Keratinocyte (primary cell): ENCODE results near the gene PICALM. TPM values are rescaled to one million over a fixed set of nuclear protein-coding genes. Genes with fewer than 3 reads are reported as not detected.
"Not testable (repeated sequence)": the region's sequence is repeated elsewhere in the genome, so short reads cannot be mapped to it uniquely, and the experiment has no call there.

Source experiments
- DNase-seq: peaks from one replicate; pipeline ENCODE4 v3.0.0-alpha.2; 2011; ENCODE audit warnings: low read depth, missing footprints, low spot score
- FAIRE-seq: peaks from 2 replicates; lab custom pipeline; 2011; peaks lifted over from hg19 to GRCh38; lab: Jason Lieb, UNC
- H2AFZ ChIP-seq: 2 replicates; pipeline ENCODE4 v1.6.0; 2012; ENCODE audit warnings: low read length, control low read depth, inconsistent platforms; ENCODE audit not compliant: control insufficient read depth
- H3K27ac ChIP-seq: 2 replicates; pipeline ENCODE4 v1.5.1; 2011; ENCODE audit warnings: low read length; ENCODE audit not compliant: control insufficient read depth, insufficient read depth
- H3K27me3 ChIP-seq: 3 replicates; pipeline ENCODE4 v1.6.0; 2011; ENCODE audit warnings: low read length; ENCODE audit not compliant: control insufficient read depth, insufficient read depth; ENCODE audit errors: extremely low read depth
- H3K36me3 ChIP-seq, 2 experiments: 2 replicates in 1 of 2; 3 replicates in 1 of 2; pipeline ENCODE4 v1.5.1; 2011; ENCODE audit warnings: low read length in 2 of 2, mild to moderate bottlenecking in 1 of 2; ENCODE audit not compliant: control insufficient read depth in 2 of 2, insufficient read depth in 2 of 2; ENCODE audit errors: extremely low read depth in 1 of 2
- H3K4me1 ChIP-seq: 3 replicates; pipeline ENCODE4 v1.5.1; 2011; ENCODE audit warnings: low read length; ENCODE audit not compliant: control insufficient read depth, insufficient read depth; ENCODE audit errors: extremely low read depth
- H3K4me2 ChIP-seq: 3 replicates; pipeline ENCODE4 v1.6.0; 2011; ENCODE audit warnings: low read depth, low read length; ENCODE audit not compliant: control insufficient read depth, insufficient read depth; ENCODE audit errors: extremely low read depth
- H3K4me3 ChIP-seq, 3 experiments: fragments of 200-600 bp in 1 of 3; sonication (generic) in 1 of 3; 2 replicates in 2 of 3; 3 replicates in 1 of 3; pipeline ENCODE4 v1.5.1; 2011 to 2016; ENCODE audit warnings: low read length in 3 of 3, mild to moderate bottlenecking in 3 of 3, control low read depth in 2 of 3, inconsistent platforms in 1 of 3, low read depth in 1 of 3, mixed read lengths in 1 of 3, mixed run types in 1 of 3, moderate library complexity in 1 of 3; ENCODE audit not compliant: control insufficient read depth in 2 of 3, insufficient read depth in 2 of 3; ENCODE audit errors: extremely low read depth in 1 of 3
- H3K79me2 ChIP-seq: 2 replicates; pipeline ENCODE4 v1.6.0; 2012; ENCODE audit warnings: low read length; ENCODE audit not compliant: control insufficient read depth, insufficient read depth
- H3K9ac ChIP-seq: 3 replicates; pipeline ENCODE4 v1.6.0; 2011; ENCODE audit warnings: low read length; ENCODE audit not compliant: control insufficient read depth, insufficient read depth; ENCODE audit errors: extremely low read depth
- H3K9me1 ChIP-seq: 3 replicates; pipeline ENCODE4 v1.6.0; 2011; ENCODE audit warnings: low read length; ENCODE audit not compliant: control insufficient read depth, insufficient read depth; ENCODE audit errors: extremely low read depth
- H3K9me3 ChIP-seq: 2 replicates; pipeline ENCODE4 v1.5.1; 2012; ENCODE audit warnings: low read depth, low read length; ENCODE audit not compliant: control insufficient read depth
- H4K20me1 ChIP-seq: 3 replicates; pipeline ENCODE4 v1.6.0; 2011; ENCODE audit warnings: low read length; ENCODE audit not compliant: control insufficient read depth, insufficient read depth; ENCODE audit errors: extremely low read depth
- EZH2 ChIP-seq: IDR thresholded peaks from one replicate; pipeline ENCODE4 v1.6.1; 2012; ENCODE audit warnings: inconsistent platforms, mild to moderate bottlenecking, low read length, moderate library complexity
- dilution Hi-C: fragments of 300-500 bp; cut with MboI; formaldehyde crosslinking; loops from one replicate; pipeline ENCODE4 v1.7.0; 2020; ENCODE audit warnings: low sequenced_read_pairs; ENCODE audit not compliant: extremely low pct_ligation_motif_present
- polyA plus RNA-seq, 5 experiments: library from polyadenylated mRNA; depleted of rRNA in 3 of 5; stranded (reverse) in 3 of 5; stranded (forward) in 1 of 5; unstranded in 1 of 5; fragments of >200 nt; gene quantifications; 1 replicate in 1 of 5; 2 replicates in 3 of 5; 3 replicates in 1 of 5; pipeline versions ENCODE4 v1.2.1 to v1.2.3, GENCODE V29; 2011 to 2012; ENCODE audit warnings: missing spikeins in 2 of 5, low read depth in 1 of 5, low replicate concordance in 1 of 5
- TF ChIP-seq, protein P1 (sequence below), 3 experiments: IDR thresholded peaks in 1 of 3; conservative IDR thresholded peaks in 1 of 3; optimal IDR thresholded peaks in 1 of 3; 2 replicates in 2 of 3; 3 replicates in 1 of 3; pipeline versions ENCODE3 to v1.5.1; 2011; ENCODE audit warnings: low read length in 3 of 3, mild to moderate bottlenecking in 3 of 3, moderate library complexity in 2 of 3, control low read depth in 1 of 3, inconsistent platforms in 1 of 3; ENCODE audit not compliant: insufficient read depth in 2 of 3; ENCODE audit errors: extremely low read depth in 1 of 3

Gene PICALM
- polyA plus RNA-seq, 1 donor (not counting 4 experiments of a cell fraction or from before 2014, with no cell fraction given), result 293 TPM

DNA sequence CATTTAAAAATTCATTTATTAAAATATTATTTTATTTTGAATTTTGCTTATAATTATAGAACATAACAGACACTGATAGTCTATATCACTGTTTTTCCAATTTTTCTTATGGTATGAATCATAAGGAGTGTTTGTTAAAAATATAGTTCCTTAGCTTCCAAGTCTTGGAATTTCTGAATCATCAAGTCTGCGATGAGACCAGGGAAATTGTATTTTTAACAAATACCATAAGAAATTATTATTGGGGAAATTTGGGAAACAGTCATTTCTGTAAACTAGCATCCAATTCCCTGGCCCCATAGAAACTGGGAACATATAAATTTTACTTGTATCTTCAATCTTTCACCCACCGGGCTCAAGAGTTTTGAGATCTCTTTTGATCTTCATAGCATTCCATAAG is 38.0 kb upstream of the PICALM start:
- no peak for DNase-seq
- no peaks in the 10 kb centered on the region for H3K36me3 ChIP-seq
- no peaks in the 10 kb centered on the region for H3K9me3 ChIP-seq
- no peak overlapping the region for H3K27ac ChIP-seq
- dilution Hi-C loops, result no loop called here
- H3K9me1 ChIP-seq, result no peaks in the 10 kb centered on the region
- H3K4me2 ChIP-seq, result no peak overlapping the region
- no peaks in the 10 kb centered on the region for H4K20me1 ChIP-seq
- no peak for TF ChIP-seq EZH2
- TF ChIP-seq, protein P1, sequence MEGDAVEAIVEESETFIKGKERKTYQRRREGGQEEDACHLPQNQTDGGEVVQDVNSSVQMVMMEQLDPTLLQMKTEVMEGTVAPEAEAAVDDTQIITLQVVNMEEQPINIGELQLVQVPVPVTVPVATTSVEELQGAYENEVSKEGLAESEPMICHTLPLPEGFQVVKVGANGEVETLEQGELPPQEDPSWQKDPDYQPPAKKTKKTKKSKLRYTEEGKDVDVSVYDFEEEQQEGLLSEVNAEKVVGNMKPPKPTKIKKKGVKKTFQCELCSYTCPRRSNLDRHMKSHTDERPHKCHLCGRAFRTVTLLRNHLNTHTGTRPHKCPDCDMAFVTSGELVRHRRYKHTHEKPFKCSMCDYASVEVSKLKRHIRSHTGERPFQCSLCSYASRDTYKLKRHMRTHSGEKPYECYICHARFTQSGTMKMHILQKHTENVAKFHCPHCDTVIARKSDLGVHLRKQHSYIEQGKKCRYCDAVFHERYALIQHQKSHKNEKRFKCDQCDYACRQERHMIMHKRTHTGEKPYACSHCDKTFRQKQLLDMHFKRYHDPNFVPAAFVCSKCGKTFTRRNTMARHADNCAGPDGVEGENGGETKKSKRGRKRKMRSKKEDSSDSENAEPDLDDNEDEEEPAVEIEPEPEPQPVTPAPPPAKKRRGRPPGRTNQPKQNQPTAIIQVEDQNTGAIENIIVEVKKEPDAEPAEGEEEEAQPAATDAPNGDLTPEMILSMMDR (optimal IDR thresholded peaks at IDR 0.05 in 1 of 3, IDR thresholded peaks at IDR 0.05 in 1 of 3, conservative IDR thresholded peaks at IDR 0.05 in 1 of 3; ENCODE audit: extremely low read depth in 1 of 3, insufficient read depth in 2 of 3, low read length in 3 of 3), result no peak
- no peak overlapping the region for H3K9ac ChIP-seq
- no peak for FAIRE-seq
- H3K79me2 ChIP-seq, result no peaks in the 10 kb centered on the region
- H3K4me3 ChIP-seq, result no peak overlapping the region
- no peaks in the 10 kb centered on the region for H3K27me3 ChIP-seq
- H3K4me1 ChIP-seq, result no peaks in the 10 kb centered on the region
- H2AFZ ChIP-seq, result no peak overlapping the region

DNA sequence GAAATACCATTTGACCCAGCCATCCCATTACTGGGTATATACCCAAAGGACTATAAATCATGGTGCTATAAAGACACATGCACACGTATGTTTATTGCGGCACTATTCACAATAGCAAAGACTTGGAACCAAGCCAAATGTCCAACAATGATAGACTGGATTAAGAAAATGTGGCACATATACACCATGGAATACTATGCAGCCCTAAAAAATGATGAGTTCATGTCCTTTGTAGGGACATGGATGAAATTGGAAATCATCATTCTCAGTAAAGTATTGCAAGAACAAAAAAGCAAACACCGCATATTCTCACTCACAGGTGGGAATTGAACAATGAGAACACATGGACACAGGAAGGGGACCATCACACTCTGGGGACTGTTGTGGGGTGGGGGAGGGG is 37.1 kb upstream of the PICALM start:
- H3K4me2 ChIP-seq, dilution Hi-C loops, H3K4me1 ChIP-seq, H3K9me1 ChIP-seq, H3K9ac ChIP-seq, H2AFZ ChIP-seq, H3K79me2 ChIP-seq, DNase-seq, H3K9me3 ChIP-seq, H3K27ac ChIP-seq, H4K20me1 ChIP-seq, H3K4me3 ChIP-seq, FAIRE-seq, H3K36me3 ChIP-seq, H3K27me3 ChIP-seq: not testable (repeated sequence)

- H3K36me3 ChIP-seq, H3K4me2 ChIP-seq, H3K4me3 ChIP-seq, H3K9ac ChIP-seq, FAIRE-seq, H3K4me1 ChIP-seq, dilution Hi-C loops, H3K79me2 ChIP-seq, H3K9me1 ChIP-seq, H3K27ac ChIP-seq, H2AFZ ChIP-seq, DNase-seq, H3K9me3 ChIP-seq, H4K20me1 ChIP-seq, H3K27me3 ChIP-seq: not testable (repeated sequence)
These were observed 36.7 kb upstream of the PICALM start for GRCh38 chr11:86105601-86106000.
